ENCODE data around the gene PTTG1IP. TPM values are rescaled to one million over a fixed set of nuclear protein-coding genes. Genes with fewer than 3 reads are reported as not detected.
A peak's percentile ranks its signal among the peaks of the same experiment; 100 is the strongest.

PTTG1IP gene
- total and polyA plus RNA-seq, 2 donors from 2014 or later = 187 to 378 TPM

GRCh38 chr21:44920694-44921604, 47.5 kb upstream of the PTTG1IP start, which contains the start of gene ITGB2:
Gene ITGB2, minus strand, starts transcription at chr21:44920899. Its CDS starts 10,117 bp downstream, at chr21:44910782.
- peak in 3 of 5 donors; percentile 35 to 82 (median 58) for DNase-seq
- no peak for FAIRE-seq
- Histone ChIP-seq H3K9me3 (ENCODE audit: control insufficient read depth in 2 of 3, insufficient read depth in 1 of 3, low read length in 3 of 3) (no peaks in the 10 kb centered on the region), H3K27me3 (ENCODE audit: control insufficient read depth, insufficient read depth, low read length) (peaks cover 3% of the 10 kb centered on the region), H3K36me3 (ENCODE audit: control insufficient read depth in 2 of 3, insufficient read depth in 3 of 3, low read length in 3 of 3) (no peaks in the 10 kb centered on the region), H3K4me1 (ENCODE audit: control insufficient read depth in 2 of 3, insufficient read depth in 2 of 3, low read depth in 1 of 3, low read length in 3 of 3) (peaks cover 0 to 6% (median 0%) of the 10 kb centered on the region in 3 donors), H3K9ac (ENCODE audit: low read length in 3 of 3) (no peak within 1 kb of the TSS), H3K4me3 (ENCODE audit: low read length in 3 of 3) (peak within 1 kb of the TSS in 2 of 3 donors; percentile 46 to 47), H3K27ac (ENCODE audit: low read depth in 2 of 2, low read length in 2 of 2) (no peak within 1 kb of the TSS)
- intact Hi-C loops (cut with DNase I) = no loop called here
- no peak for TF ChIP-seq CTCF (IDR thresholded peaks at IDR 0.05; ENCODE audit: borderline replicate concordance, extremely low read depth, insufficient read depth)

- TF ChIP-seq CTCF (IDR thresholded peaks at IDR 0.05; ENCODE audit: borderline replicate concordance, extremely low read depth, insufficient read depth) = no peak
- no peak overlapping the region for H3K27ac ChIP-seq (ENCODE audit: low read depth in 2 of 2, low read length in 2 of 2)
- peaks cover 0 to 6% (median 0%) of the 10 kb centered on the region in 3 donors for H3K4me1 ChIP-seq (ENCODE audit: control insufficient read depth in 2 of 3, insufficient read depth in 2 of 3, low read depth in 1 of 3, low read length in 3 of 3)
- DNase-seq (peak in 1 of 5 donors; percentile 80), FAIRE-seq (no peak)
- H3K4me3 ChIP-seq (ENCODE audit: low read length in 3 of 3) = peak overlapping the region in 2 of 3 donors; percentile 46 to 47
- H3K9me3 ChIP-seq (ENCODE audit: control insufficient read depth in 2 of 3, insufficient read depth in 1 of 3, low read length in 3 of 3) = no peaks in the 10 kb centered on the region
- peaks cover 3% of the 10 kb centered on the region for H3K27me3 ChIP-seq (ENCODE audit: control insufficient read depth, insufficient read depth, low read length)
- intact Hi-C loops (cut with DNase I) = no loop called here
- H3K9ac ChIP-seq (ENCODE audit: low read length in 3 of 3) = no peak overlapping the region
- no peaks in the 10 kb centered on the region for H3K36me3 ChIP-seq (ENCODE audit: control insufficient read depth in 2 of 3, insufficient read depth in 3 of 3, low read length in 3 of 3)
Observed at GRCh38 chr21:44919913-44920693, 46.6 kb upstream of the PTTG1IP start.

- no peak overlapping the region for H3K4me3 ChIP-seq (ENCODE audit: low read length in 3 of 3)
- no peak for FAIRE-seq
Observed at GRCh38 chr21:44919111-44919912, 45.8 kb upstream of the PTTG1IP start.

More at GRCh38 chr21:44919111-44919912, 45.8 kb upstream of the PTTG1IP start:
- H3K9ac ChIP-seq (ENCODE audit: low read length in 3 of 3) = no peak overlapping the region
- H3K9me3 ChIP-seq (ENCODE audit: control insufficient read depth in 2 of 3, insufficient read depth in 1 of 3, low read length in 3 of 3) = no peaks in the 10 kb centered on the region
- peaks cover 3% of the 10 kb centered on the region for H3K27me3 ChIP-seq (ENCODE audit: control insufficient read depth, insufficient read depth, low read length)
- intact Hi-C loops (cut with DNase I) = no loop called here
- DNase-seq = peak in 1 of 5 donors; percentile 77
- no peak overlapping the region for H3K27ac ChIP-seq (ENCODE audit: low read depth in 2 of 2, low read length in 2 of 2)
- H3K36me3 ChIP-seq (ENCODE audit: control insufficient read depth in 2 of 3, insufficient read depth in 3 of 3, low read length in 3 of 3) = no peaks in the 10 kb centered on the region
- no peak for TF ChIP-seq CTCF (IDR thresholded peaks at IDR 0.05; ENCODE audit: borderline replicate concordance, extremely low read depth, insufficient read depth)
- H3K4me1 ChIP-seq (ENCODE audit: control insufficient read depth in 2 of 3, insufficient read depth in 2 of 3, low read depth in 1 of 3, low read length in 3 of 3) = peaks cover 0 to 2% (median 0%) of the 10 kb centered on the region in 3 donors
